ENCODE data around the gene HLA-DQA2. TPM values are rescaled to one million over a fixed set of nuclear protein-coding genes. Genes with fewer than 3 reads are reported as not detected.

HLA-DQA2 gene
- total RNA-seq (under 1 TPM in 1 of 2 donors, not detected in 1; 0.23 TPM), polyA plus RNA-seq (under 1 TPM; 0.16 to 0.32 TPM)

DNA sequence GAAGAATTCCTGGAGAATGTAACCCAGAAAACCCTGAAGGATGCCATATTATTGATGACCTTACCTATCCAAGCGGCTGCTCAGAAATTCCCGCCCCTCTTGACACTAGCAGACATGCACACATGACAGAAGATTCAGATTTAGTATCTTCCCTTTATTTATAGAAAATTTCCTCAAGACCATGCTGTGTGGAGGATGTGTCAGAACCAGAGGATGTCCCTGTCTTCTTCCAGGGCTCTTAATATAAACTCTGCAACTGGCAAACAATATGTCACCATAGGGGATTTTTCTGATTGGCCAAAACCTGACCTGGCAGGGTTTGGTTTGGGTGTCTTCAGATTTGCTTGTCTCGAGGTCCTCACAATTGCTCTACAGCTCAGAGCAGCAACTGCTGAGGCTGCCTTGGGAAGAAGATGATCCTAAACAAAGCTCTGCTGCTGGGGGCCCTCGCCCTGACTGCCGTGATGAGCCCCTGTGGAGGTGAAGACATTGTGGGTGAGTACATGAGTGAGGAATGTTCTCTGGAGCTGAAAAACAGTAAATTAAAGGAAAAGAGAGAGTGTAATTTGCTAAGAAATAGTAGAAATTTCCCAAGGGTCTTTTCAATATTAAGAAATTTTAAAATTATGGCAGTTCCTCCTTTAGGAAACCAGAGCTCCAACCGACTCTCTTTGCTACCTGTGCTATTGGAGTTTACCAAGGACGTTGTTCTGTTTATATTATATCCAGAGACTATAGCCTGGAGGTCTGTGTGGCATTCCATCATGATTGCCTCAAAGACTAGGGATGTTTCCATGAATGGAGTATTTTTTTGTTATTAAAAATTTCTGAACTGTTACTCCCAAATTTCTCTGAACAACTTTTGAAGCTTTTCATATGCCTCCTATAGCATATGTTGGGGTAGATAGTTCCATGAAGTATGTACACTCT is at the start of gene HLA-DQA2:
Gene HLA-DQA2 (plus strand): TSS at position 361 of the 930 bp plus-strand sequence. CDS start 53 bp downstream, at position 414.
- no peaks in the 10 kb centered on the region for H3K36me3 ChIP-seq (ENCODE audit: control insufficient read depth in 4 of 4, insufficient read depth in 3 of 4, low read depth in 1 of 4, low read length in 3 of 4)
- TF ChIP-seq RAD21 (IDR thresholded peaks at IDR 0.05) (no peak), HNF4A (conservative IDR thresholded peaks at IDR 0.05) (no peak), GABPA (IDR thresholded peaks at IDR 0.05 in 1 of 2, conservative IDR thresholded peaks at IDR 0.05 in 1 of 2) (no peak), SP1 (IDR thresholded peaks at IDR 0.05) (no peak), YY1 (IDR thresholded peaks at IDR 0.05) (no peak), FOXA1 (IDR thresholded peaks at IDR 0.05) (no peak), RXRA (IDR thresholded peaks at IDR 0.05) (no peak), TAF1 (conservative IDR thresholded peaks at IDR 0.05) (no peak), HNF4G (IDR thresholded peaks at IDR 0.05) (no peak), JUND (IDR thresholded peaks at IDR 0.05) (no peak), EGR1 (IDR thresholded peaks at IDR 0.05; ENCODE audit: low read depth in 2 of 2) (no peak), NR2F2 (IDR thresholded peaks at IDR 0.05) (no peak), FOXA2 (IDR thresholded peaks at IDR 0.05) (no peak)
- TF ChIP-seq, protein P1, sequence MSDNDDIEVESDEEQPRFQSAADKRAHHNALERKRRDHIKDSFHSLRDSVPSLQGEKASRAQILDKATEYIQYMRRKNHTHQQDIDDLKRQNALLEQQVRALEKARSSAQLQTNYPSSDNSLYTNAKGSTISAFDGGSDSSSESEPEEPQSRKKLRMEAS (IDR thresholded peaks at IDR 0.05): no peak
- TF ChIP-seq, protein P2, sequence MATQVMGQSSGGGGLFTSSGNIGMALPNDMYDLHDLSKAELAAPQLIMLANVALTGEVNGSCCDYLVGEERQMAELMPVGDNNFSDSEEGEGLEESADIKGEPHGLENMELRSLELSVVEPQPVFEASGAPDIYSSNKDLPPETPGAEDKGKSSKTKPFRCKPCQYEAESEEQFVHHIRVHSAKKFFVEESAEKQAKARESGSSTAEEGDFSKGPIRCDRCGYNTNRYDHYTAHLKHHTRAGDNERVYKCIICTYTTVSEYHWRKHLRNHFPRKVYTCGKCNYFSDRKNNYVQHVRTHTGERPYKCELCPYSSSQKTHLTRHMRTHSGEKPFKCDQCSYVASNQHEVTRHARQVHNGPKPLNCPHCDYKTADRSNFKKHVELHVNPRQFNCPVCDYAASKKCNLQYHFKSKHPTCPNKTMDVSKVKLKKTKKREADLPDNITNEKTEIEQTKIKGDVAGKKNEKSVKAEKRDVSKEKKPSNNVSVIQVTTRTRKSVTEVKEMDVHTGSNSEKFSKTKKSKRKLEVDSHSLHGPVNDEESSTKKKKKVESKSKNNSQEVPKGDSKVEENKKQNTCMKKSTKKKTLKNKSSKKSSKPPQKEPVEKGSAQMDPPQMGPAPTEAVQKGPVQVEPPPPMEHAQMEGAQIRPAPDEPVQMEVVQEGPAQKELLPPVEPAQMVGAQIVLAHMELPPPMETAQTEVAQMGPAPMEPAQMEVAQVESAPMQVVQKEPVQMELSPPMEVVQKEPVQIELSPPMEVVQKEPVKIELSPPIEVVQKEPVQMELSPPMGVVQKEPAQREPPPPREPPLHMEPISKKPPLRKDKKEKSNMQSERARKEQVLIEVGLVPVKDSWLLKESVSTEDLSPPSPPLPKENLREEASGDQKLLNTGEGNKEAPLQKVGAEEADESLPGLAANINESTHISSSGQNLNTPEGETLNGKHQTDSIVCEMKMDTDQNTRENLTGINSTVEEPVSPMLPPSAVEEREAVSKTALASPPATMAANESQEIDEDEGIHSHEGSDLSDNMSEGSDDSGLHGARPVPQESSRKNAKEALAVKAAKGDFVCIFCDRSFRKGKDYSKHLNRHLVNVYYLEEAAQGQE (IDR thresholded peaks at IDR 0.05): no peak
- TF ChIP-seq, protein P3, sequence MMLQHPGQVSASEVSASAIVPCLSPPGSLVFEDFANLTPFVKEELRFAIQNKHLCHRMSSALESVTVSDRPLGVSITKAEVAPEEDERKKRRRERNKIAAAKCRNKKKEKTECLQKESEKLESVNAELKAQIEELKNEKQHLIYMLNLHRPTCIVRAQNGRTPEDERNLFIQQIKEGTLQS (IDR thresholded peaks at IDR 0.05): no peak
- TF ChIP-seq, protein P4, sequence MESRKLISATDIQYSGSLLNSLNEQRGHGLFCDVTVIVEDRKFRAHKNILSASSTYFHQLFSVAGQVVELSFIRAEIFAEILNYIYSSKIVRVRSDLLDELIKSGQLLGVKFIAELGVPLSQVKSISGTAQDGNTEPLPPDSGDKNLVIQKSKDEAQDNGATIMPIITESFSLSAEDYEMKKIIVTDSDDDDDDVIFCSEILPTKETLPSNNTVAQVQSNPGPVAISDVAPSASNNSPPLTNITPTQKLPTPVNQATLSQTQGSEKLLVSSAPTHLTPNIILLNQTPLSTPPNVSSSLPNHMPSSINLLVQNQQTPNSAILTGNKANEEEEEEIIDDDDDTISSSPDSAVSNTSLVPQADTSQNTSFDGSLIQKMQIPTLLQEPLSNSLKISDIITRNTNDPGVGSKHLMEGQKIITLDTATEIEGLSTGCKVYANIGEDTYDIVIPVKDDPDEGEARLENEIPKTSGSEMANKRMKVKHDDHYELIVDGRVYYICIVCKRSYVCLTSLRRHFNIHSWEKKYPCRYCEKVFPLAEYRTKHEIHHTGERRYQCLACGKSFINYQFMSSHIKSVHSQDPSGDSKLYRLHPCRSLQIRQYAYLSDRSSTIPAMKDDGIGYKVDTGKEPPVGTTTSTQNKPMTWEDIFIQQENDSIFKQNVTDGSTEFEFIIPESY (IDR thresholded peaks at IDR 0.05): no peak
- TF ChIP-seq, protein P5, sequence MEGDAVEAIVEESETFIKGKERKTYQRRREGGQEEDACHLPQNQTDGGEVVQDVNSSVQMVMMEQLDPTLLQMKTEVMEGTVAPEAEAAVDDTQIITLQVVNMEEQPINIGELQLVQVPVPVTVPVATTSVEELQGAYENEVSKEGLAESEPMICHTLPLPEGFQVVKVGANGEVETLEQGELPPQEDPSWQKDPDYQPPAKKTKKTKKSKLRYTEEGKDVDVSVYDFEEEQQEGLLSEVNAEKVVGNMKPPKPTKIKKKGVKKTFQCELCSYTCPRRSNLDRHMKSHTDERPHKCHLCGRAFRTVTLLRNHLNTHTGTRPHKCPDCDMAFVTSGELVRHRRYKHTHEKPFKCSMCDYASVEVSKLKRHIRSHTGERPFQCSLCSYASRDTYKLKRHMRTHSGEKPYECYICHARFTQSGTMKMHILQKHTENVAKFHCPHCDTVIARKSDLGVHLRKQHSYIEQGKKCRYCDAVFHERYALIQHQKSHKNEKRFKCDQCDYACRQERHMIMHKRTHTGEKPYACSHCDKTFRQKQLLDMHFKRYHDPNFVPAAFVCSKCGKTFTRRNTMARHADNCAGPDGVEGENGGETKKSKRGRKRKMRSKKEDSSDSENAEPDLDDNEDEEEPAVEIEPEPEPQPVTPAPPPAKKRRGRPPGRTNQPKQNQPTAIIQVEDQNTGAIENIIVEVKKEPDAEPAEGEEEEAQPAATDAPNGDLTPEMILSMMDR (IDR thresholded peaks at IDR 0.05; ENCODE audit: low read depth, low read length, missing input control): no peak
- no peak within 1 kb of the TSS for H3K4me3 ChIP-seq (ENCODE audit: low read depth in 1 of 3, low read length in 3 of 3)
- no peak within 1 kb of the TSS for H3K9ac ChIP-seq (ENCODE audit: low read depth in 1 of 2, low read length in 2 of 2)
- no peaks in the 10 kb centered on the region for H3K4me1 ChIP-seq (ENCODE audit: control insufficient read depth in 4 of 4, insufficient read depth in 4 of 4, low read length in 3 of 4)
- H3K27ac ChIP-seq (ENCODE audit: low read depth in 1 of 2, low read length in 2 of 2): no peak within 1 kb of the TSS
- H3K9me3 ChIP-seq (ENCODE audit: control insufficient read depth in 4 of 4, low read length in 3 of 4): no peaks in the 10 kb centered on the region
- peaks cover 0 to 18% (median 2%) of the 10 kb centered on the region in 4 donors for H3K27me3 ChIP-seq (ENCODE audit: control insufficient read depth in 4 of 4, insufficient read depth in 4 of 4, low read length in 3 of 4)
- WGBS: 59% methylated on average over 7 of the region's 7 CpGs
- DNase-seq (ENCODE audit: low spot score): no peak

All from liver (tissue), 9 donors.